NCI-H748 treated with DMSO at 0.1 percent for 48 hours (cell line): ENCODE data around the gene YIF1A.

Source experiments
- DNase-seq: peaks from one replicate; lab custom pipeline; 2025; lab: John Stamatoyannopoulos, UW

Gene YIF1A

GRCh38 chr11:66288671-66289547, at the start of gene YIF1A:
Gene YIF1A, minus strand, starts transcription at chr11:66289143. Its CDS starts 158 bp downstream, at chr11:66288985.
- DNase-seq = peak; percentile 97

GRCh38 chr11:66337103-66337899, 48.4 kb upstream of the YIF1A start:
- DNase-seq = no peak

GRCh38 chr11:66336234-66337102, 47.5 kb upstream of the YIF1A start, which contains the start of gene RIN1:
Gene RIN1, minus strand, starts transcription at chr11:66336434. Its CDS starts 32 bp downstream, at chr11:66336402.
- no peak for DNase-seq

GRCh38 chr11:66335531-66336233, 46.7 kb upstream of the YIF1A start:
- no peak for DNase-seq

- DNase-seq = no peak
Observed at GRCh38 chr11:66334605-66335442, 45.9 kb upstream of the YIF1A start.

GRCh38 chr11:66333896-66334604, 45.1 kb upstream of the YIF1A start:
- DNase-seq = no peak

- DNase-seq = no peak
Observed at GRCh38 chr11:66333220-66333877, 44.4 kb upstream of the YIF1A start.

- no peak for DNase-seq
Observed at GRCh38 chr11:66332371-66333219, 43.7 kb upstream of the YIF1A start.

- DNase-seq = no peak
Observed at GRCh38 chr11:66331542-66332370, 42.8 kb upstream of the YIF1A start.

GRCh38 chr11:66330931-66331330, 42.0 kb upstream of the YIF1A start:
- no peak for DNase-seq

GRCh38 chr11:66329165-66329673, 40.3 kb upstream of the YIF1A start:
- no peak for DNase-seq

- peak; percentile 34 for DNase-seq
Observed at GRCh38 chr11:66328302-66329144, 39.6 kb upstream of the YIF1A start.

- DNase-seq = no peak
Observed at GRCh38 chr11:66328031-66328301, 39.0 kb upstream of the YIF1A start.

GRCh38 chr11:66327171-66328030, 38.5 kb upstream of the YIF1A start:
- no peak for DNase-seq
